CD4-positive, alpha-beta T cell treated with Interleukin-17A for 1 hour (primary cell): ENCODE measurements around the gene DENND2A.
"Not testable (repeated sequence)": the region's sequence is repeated elsewhere in the genome, so short reads cannot be mapped to it uniquely, and the experiment has no call there.

Source experiments
- DNase-seq: peaks from one replicate; pipeline ENCODE4 v3.0.0-alpha.2; 2020

DENND2A gene

DNA sequence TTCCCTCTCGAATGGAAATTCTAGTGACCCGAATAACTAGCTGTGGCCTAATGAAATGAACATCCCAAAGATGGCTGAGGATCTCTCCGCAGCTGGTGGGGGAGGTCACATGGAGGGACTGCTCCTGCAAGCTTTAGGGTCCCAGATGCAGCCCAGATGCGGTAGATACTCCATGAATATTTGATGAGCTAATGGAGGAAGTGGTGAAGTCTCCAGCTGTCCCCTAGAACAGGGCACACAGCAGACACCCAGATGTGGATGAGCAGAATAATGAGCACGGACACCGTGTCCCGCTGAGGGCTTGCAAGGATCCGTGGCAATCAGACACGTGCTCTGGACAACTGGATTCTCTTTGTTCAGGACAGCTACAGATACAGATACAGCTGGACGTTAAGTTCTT is 59.2 kb downstream of the DENND2A start:
- no peak for DNase-seq

DNA sequence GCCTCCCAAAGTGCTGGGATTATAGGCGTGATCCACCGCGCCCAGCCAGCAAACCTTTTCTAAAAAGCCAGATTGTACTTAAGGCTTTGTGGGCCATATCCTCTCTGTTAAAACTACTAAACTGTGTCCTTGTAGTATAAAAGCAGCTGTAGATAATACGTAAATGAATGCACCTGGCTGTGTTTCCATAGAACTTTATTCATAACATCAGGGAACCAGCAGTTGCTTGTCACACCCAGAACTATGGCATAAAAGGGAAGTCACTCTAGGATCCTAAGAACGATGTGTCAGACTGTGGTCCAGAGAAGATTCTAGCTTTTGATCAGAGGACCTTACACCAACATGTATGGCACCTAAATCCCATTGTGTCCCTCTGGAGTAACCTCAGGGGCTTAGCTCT is 63.0 kb downstream of the DENND2A start:
- no peak for DNase-seq

DNA sequence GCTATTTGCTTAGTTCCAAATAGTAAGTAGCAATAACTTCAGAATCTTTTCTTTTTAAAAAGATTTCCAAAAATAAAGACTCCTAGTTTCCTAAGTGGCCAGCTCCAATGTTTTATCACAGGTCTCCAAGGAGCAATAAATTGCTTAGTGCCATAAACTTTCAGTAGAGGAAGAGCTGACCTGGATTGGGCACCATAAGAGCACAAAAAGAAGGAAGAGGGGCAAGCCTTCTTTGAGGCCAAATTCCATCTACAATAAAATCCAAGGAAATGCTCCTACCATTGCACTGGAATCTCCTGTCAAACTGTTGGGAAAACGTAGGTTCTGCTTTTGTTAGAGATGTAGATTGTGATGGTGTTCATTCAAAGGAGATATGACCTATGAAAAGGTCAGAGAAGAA is 64.0 kb downstream of the DENND2A start:
- DNase-seq, result no peak

DNA sequence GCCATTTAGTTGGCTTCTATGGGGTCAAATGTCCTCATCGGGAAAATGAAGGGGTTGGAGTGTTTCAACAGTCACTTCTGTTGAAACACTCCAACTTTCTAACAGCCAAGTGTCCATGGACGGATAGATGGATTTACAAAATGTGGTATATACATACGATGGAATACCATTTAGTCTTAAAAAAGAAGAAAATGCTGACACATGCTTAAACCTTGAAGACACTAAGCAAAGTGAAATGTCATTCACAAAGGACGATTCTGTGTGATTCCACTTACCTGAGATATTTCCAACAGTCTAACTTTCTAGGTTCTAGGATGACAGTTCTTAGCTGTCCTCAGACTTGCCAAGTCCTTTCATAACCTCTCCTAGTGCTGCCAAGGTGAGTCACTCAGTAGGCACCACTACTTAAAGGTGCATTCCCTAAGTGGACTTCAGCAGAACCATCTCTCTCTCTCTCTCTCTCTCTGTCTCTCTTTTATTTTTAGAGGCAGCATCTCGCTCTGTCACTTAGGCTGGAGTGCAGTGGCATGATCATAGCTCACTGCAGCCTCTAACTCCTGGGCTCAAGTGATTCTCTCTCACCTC is 69.0 kb downstream of the DENND2A start:
- no peak for DNase-seq

DNA sequence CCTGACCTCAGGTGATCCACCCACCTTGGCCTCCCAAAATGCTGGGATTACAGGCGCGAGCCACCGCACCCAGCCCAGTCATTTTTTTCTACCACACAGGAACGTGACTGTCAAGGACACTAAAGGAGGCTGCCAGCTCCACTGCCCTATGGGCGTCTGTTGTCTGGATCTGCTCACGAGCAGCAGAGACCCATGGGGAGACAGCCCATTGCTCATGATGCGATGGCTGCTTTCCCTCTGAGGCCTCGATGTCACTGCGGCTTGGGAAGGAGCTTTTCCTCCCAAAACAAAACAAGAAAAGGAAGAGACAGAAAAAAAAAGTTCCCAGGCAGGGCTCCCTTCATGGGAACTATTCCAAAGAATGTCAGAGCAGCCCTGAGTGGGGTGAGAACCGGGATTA is 70.5 kb downstream of the DENND2A start:
- DNase-seq, result no peak

DNA sequence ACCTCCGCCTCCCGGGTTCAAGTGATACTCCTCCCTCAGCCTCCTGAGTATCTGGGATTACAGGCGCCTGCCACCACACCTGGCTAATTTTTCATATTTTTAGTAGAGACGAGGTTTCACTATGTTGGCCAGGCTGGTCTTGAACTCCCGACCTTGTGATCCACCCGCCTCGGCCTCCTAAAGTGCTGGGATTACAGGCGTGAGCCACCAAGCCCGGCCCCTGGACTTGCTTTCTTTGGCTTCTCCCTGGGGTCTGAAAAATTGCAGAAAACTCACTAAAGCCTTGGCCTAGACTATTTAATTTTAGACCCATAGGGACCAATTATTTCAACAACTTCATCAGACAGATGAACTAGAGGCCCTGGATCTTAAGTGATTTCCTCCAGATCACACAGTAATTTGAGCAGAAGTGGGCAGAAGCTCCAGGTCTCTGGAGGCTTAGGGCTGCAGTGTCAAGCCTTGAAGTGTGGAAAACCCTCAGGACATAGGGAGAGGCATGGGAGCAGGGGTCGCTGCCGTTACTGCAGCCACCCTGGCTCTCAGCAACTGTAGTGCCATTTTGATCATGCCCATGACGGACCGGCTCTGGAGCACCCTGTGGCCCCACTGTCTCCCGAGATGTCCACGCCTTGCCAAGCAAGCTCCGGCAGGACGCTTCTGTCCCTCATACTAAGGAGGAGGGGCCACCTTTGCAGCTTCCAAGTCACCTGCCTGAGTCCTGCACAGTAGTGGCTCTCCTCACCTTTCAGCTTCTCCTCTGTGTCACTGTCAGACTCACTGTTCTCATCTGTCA is 72.4 kb downstream of the DENND2A start:
- DNase-seq, result no peak

DNA sequence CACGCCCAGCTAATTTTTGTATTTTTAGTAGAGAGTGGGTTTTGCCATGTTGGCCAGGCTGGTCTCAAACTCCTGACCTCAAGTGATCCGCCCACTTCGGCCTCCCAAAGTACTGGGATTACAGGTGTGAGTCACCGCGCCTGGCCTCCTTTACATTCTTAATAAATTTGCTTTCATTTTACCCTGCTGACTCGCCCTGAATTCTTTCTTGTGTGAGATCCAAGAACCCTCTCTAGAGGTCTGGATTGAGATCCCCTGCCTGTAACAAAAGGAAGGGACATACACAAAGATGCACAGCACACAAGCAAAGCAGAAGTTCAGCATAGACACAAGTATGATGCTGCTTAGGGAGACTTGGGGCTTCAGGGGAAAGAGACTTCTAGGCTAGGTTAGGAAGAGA is 74.4 kb downstream of the DENND2A start:
- not testable (repeated sequence) for DNase-seq

DNA sequence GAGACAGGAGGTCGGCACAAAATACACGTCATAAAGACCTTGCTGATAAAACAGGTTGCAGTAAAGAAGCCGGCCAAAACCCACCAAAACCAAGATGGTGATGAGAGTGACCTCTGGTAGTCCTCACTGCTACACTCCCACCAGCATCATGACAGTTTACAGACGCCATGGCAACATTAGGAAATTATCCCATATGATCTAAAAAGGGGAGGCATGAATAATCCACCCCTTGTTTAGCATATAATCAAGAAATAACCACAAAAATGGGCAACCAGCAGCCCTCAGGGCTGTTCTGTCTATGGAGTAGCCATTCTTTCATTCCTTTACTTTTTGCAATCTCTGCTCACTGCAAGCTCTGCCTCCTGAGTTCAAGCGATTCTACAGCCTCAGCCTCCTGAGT is 74.9 kb downstream of the DENND2A start:
- not testable (repeated sequence) for DNase-seq

DNA sequence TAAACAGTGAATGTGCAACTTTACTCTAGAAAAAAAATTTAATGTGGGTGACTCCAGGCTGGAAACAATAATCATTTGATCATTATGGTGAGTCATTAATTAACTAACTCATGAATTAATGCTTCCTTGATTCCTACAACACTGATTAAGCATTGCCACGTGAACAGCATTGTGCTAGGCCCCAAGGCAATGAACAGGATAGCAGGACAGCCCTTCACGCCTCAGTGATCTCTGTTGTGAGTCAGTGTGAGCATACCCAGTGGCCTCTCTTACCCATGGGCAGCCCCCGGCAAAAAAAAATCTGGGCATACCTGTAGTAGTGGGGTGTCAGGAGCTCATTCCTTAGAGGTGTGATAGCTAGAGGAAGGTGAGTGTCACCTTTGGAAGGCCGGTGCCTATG is 76.0 kb downstream of the DENND2A start:
- no peak for DNase-seq

DNA sequence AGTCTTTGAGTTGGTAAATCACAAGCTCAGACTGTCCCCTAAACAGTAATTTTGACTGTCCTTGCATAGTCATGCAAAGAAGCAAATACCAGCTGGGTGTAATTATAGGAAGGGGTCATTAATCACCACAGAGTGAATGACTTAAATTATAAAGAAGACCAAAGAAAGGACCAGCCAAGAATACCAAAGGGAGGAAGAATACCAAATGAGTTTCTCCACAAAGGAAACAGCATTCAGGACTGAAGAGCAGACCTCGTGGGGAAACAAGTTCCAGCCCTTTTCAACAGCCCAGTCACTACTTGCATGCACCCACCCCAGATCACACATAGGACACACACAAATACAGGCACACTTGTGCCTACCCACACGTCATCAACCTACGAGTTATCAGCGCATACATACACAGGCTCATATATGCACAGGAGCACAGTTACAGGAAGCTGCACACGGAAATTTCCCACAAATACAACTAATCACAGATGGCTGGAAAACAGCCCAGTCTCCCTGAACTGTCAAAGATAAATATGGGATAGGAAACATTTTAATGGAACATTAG is 77.6 kb downstream of the DENND2A start:
- DNase-seq, result no peak

DNA sequence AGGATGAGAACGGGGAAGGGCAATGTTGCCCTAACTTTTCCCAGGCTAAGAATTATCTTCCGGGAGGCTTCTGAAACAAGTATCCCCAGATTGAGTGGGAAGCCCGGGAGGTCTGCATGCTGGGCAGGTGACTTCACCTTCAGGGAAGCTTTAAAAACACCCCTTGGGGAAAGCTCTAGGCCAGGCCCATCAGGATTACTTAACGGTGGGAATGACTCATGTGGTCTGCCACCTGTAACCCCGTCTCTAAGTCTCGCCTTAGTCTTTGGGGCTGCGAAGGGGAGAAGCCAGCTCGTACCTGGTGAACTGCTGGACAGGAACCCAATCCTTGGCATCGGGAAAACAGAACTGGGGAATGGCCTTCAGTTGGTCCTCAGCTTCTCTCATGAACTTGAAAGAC is 81.2 kb downstream of the DENND2A start:
- no peak for DNase-seq

DNA sequence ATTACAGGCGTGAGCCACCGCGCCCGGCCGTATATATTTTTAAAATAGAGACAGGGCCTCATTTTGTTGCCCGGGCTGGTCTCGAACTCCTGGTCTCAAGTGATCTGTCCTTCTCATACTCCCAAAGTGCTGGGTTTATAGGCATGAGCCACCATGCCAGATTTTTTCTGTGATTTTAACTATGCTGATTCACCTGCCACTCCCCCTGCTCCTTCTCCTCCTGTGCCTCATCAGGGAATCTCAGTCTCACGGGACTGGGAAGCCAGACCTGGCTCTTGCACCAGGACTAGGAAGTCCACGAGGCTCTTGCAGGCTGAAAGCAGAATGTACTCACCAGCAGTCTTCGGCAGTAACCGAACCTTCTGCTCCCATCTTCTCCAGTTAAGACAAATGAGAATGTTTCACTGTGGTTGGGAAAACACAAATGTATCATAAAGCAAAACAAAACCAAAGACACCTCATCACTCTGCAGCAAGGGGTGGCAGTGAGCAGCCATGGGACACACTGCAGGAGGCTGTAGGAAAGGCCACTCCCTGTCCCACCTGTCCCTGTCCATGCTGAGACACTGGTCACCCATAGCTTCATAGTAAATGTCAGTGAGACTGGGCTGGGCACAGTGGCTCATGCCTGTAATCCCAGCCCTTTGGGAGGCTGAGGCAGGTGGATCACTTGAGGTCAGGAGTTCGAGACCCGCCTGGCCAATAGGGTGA is 82.6 kb downstream of the DENND2A start:
- no peak for DNase-seq

DNA sequence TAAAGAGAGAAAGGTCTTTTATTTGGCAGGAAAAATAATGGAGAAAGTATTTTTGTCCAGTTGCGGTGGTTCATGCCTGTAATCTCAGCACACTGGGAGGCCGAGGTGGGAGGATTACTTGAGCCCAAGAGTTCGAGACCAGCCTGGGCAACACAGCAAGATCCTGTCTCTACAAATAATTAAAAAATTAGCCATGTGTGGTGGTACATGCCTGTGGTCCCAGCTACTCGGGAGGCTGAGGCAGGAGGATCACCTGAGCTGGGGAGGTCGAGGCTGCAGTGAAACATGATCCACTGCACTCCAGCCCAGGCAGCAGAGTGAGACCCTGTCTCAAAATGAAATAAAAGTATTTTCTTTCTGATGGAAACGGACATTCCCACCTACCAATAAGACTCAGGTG is 83.5 kb downstream of the DENND2A start:
- no peak for DNase-seq

DNA sequence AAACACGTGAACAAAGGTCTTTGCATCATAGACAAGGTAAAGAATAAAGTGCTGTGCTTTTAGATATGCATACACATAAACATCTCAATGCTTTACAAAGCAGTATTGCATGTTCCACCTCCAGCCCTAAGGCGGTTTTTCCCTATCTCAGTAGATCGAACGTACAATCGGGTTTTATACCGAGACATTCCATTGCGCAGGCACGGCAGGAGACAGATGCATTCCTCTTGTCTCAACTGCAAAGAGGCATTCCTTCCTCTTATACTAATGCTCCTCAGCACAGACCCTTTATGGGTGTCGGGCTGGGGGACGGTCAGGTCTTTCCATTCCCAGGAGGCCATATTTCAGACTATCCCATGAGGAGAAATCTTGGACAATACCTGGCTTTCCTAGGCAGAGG is 87.4 kb downstream of the DENND2A start:
- not testable (repeated sequence) for DNase-seq

DNA sequence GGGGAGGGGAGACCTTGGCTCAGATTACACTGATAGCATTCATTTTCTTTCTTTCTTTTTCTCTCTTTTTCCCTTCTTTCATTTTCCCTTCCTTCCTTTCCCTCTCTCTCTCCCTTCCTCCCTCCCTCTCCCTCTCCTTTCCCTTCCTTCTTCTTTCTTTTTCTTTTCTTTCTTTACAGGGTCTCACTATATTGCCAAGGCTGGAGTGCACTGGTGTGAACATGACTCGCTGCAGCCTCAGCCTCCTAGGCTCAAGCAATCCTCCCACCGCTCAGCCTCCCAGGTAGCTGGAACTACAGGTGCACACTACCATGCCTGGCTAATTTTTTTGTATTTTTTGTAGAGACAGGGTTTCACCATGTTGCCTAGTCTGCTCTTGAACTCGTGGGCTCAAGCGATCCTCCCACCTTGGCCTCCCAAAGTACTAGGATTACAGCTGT is 88.4 kb downstream of the DENND2A start:
- DNase-seq, result no peak

DNA sequence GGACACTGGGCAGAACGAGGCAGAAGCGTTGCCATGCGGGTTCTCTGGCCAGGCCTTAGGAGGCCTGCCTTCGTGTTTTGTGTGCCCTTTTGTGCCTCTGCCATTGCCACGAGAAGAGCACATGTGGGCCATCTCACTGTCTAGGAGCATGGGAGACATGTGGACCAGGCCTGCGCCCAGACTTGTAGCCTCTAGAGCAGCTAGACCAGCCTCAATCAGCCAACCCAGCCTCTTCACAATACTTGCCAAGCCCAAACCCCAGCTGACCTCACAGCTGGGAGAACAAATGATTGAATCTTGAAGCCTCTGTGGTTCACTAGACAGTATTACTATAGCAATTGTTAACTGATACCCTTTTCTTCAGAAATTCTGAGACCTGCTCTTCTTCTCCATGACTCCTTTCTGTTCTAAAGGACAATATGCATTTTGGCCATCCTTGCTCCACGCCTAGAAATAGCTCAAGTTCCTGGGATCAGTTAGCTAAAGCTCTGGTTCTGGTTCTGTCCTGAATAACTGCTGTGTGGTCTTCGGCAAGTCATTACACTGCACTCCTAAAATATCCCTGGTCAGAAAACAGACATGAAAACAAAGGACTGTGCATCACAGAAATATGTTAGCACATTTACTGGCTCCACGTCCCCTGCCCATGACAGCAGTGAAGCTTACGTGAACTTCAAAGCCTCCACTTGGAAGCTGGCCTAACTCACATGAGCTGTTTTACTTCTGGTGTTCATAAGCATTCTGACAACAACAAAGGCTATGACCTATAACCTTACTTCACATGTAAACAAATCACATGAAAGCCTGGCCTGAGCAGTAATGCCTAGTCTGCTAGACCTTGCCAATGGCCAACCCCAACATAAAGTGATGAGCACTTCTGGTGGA is 89.0 kb downstream of the DENND2A start:
- no peak for DNase-seq

DNA sequence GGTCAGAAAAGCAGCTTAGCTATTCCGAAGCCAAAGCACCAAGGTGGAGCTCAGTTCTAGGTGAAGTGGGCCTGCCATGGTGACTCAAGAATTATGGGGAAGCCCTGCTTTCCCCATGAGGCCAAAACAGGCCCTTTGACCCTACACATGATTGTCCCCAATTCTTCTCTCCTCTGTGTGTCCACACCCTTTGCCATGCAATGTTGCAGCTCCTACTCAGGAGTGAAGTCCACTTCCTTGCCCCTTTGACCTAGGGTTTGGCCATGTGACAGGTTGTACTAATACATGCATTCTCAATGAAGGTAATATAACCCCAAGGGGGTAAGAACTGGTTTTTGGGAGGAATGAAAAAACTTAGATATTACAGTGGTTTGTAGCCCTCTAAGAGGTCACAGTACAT is 93.7 kb downstream of the DENND2A start:
- DNase-seq, result no peak

DNA sequence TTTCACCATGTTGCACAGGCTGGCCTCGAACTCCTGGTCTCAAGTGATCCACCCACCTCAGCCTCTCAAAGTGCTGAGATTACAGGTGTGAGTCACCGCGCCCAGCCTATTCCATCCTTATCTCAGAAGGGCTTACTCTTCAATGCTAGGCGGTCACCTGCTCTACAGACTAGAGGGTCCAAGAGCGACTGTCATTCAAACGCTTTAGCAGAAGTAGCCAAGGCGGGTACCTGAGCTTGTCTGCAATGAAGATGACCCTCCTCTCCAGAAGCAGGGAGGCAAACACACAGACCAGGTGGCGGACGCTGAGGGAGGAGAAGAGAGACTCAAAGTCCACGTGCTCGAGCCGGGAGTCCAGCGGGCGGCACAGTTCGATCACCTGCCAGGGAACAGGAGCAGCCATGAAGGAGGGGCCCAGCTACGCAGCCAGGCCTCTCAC is 96.2 kb downstream of the DENND2A start:
- no peak for DNase-seq

DNA sequence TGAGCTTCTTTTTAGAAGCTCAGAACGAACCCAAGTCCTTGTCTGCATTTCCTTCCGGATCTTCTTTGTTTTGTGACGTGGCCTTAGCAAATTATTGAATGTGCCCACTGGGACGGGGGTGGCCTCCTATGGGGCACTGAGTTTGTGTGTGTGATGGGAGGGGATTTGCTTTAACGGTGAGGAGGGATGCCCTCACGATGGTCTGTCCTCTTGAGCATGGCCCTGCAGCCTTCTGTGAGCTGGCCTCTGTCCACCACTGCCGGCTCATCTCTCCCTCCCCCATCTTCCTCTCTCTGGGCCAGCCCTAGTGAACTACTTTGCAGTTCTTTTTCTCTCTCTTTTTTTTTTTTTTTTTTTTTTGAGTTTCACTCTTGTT is 98.4 kb downstream of the DENND2A start:
- DNase-seq, result no peak

DNA sequence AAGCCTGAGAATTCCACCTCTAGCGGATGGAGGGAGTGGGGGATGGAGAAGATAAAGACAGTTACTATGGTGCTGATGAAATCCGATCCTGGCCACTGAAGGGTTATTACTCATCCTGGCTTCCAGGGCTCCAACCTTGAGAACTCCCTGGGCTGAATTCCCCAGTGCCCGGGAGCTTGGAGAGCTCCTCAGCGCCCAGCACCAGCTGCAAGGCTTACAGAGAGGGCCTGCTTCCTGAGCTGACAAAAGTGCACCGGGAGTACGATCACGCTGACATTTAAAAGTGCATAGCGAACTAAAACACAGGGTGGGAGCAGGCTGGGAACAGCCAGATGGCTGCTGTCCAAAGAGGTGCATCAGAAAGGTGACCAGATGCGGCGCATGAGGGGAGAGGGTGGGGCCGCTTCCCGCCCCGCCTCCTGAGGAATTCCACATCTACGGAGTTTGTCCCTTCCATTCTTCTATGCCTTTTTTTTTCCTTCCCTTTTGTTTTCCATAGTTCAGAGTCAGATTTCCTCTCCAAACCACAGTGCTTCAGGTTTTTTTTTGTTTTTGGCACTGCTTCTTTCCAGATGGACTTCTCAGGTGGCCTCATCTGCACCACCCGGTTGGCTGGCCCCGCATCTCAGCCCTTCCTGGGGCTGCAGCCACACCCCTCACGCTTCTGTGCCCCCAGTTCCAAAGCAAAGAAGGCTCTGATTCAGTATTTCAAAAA is 98.9 kb downstream of the DENND2A start:
- DNase-seq, result no peak

DNA sequence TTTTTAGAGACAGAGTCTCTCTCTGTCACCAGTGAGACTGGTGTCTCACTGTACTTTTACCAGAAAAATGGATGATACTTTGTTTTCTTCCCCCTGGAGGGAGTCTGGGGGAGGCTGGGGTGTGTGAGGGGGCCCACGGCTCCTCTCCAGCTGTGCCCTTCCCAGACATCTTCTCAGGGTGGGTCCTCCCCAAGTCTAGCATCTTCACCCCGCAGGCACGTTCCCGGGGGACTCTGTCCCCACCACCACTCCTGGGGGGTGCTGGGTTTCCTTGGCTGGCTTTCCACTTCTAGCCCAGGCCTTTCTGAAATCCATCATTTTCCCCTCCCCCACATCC is 99.5 kb downstream of the DENND2A start:
- no peak for DNase-seq

DNA sequence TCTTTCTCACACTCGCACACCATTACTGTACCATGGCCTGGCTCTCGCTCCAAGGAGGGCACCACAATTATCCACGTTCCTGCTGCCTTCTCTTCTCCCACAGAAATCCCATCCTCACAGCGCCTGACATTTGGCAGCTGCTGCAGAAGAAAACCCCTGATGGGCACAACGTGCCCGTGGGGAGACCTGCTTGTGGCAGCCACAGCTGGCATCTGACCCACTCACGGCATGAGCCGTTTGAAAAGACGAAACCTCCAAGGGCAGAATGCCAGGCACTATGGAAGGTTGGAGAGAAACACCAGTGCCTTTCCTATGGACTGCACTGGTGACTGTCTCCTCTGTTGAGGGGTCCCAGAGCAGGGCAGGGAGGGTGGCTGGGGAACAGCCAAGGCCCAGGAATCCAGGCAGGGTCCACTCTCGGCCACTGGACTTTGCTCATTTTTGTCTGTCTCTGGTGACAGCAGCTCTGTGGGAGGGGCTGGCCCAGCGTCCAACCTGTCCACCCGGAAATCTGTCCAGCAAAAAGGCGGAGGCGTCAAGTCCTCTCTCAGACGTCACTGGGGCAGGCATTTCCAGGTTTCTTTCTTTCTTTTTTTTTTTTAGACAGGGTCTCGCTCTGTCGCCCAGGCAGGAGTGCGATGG is 100.4 kb downstream of the DENND2A start:
- DNase-seq, result no peak
